WTC11 (cell line): ENCODE results near the gene SUPT7L.

Source experiments
- CBFB ChIP-seq: sonication (generic); formaldehyde crosslinking; IDR thresholded peaks from 2 replicates; pipeline ENCODE4 v1.8.1; 2022; ENCODE audit warnings: mild to moderate bottlenecking, low read depth, missing genetic modification reagents
- CREM ChIP-seq: sonication (generic); formaldehyde crosslinking; IDR thresholded peaks from 2 replicates; pipeline ENCODE4 v1.8.1; 2022; ENCODE audit warnings: mild to moderate bottlenecking, missing genetic modification reagents, moderate library complexity
- CTCF ChIP-seq: fragments of 200-600 bp; IDR thresholded peaks from 2 replicates; pipeline ENCODE4 v1.8.0; 2022; ENCODE audit warnings: antibody characterized with exemption
- FOXJ3 ChIP-seq: sonication (generic); formaldehyde crosslinking; IDR thresholded peaks from 2 replicates; pipeline ENCODE4 v1.9.0; 2021; ENCODE audit warnings: missing genetic modification reagents, mild to moderate bottlenecking, borderline replicate concordance
- KAT7 ChIP-seq: sonication (generic); formaldehyde crosslinking; IDR thresholded peaks from 2 replicates; pipeline ENCODE4 v1.8.1; 2023; ENCODE audit warnings: missing genetic modification reagents, mild to moderate bottlenecking, borderline replicate concordance
- NR2C2 ChIP-seq: sonication (generic); formaldehyde crosslinking; IDR thresholded peaks from 2 replicates; pipeline ENCODE4 v1.8.0; 2022; ENCODE audit warnings: mild to moderate bottlenecking, missing genetic modification reagents
- USF2 ChIP-seq: sonication (generic); formaldehyde crosslinking; IDR thresholded peaks from 2 replicates; pipeline ENCODE4 v1.8.1; 2023; ENCODE audit warnings: mild to moderate bottlenecking, missing genetic modification reagents, moderate library complexity
- ZNF121 ChIP-seq: sonication (generic); formaldehyde crosslinking; IDR thresholded peaks from 2 replicates; pipeline ENCODE4 v1.8.0; 2023; ENCODE audit warnings: missing genetic modification reagents

DNA sequence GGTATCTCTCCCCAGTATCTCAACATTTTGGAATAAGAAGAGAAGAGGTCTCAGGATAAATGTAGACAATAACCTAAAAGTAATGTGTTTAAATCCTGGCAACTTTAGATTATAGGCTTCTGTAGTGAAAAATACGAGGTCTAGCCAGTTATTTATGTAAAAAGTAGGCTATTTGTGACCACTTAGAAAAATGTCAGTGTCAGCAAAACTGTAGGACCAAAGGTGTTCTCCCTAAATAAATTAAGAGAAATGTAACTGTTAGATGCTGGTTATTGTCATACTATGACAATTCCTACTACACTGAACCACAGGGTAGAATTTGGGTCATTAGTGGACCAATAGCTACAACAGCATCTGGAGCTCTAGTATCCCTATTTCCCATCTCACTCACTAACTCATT is 2.0 kb downstream of the SUPT7L start:
- TF ChIP-seq KAT7 (CRISPR knock-in tag) (no peak), CTCF (no peak), CREM (CRISPR knock-in tag) (no peak), ZNF121 (CRISPR knock-in tag) (no peak), USF2 (no peak), NR2C2 (CRISPR knock-in tag) (no peak), CBFB (CRISPR knock-in tag) (no peak), FOXJ3 (CRISPR knock-in tag) (no peak)
